ENCODE data around the gene IL20RA.

Gene IL20RA

GRCh38 chr6:136956590-136957544 lies 87.9 kb downstream of the IL20RA start:
- Histone ChIP-seq H3K27me3 (ENCODE audit: insufficient read depth, low read length) (no peaks in the 10 kb centered on the region; the same call in 1 of the 2 replicates), H3K9ac (ENCODE audit: low read depth, low read length) (peak overlapping the region; percentile 55), H3K9me3 (ENCODE audit: insufficient read depth, low read depth, low read length) (no peaks in the 10 kb centered on the region), H3K4me1 (ENCODE audit: insufficient read depth, low read length) (peaks cover 49% of the 10 kb centered on the region), H3K36me3 (ENCODE audit: insufficient read depth, low read length) (no peaks in the 10 kb centered on the region), H3K4me3 (ENCODE audit: low read length) (no peak overlapping the region), H3K27ac (ENCODE audit: low read depth, low read length) (peak overlapping the region; percentile 98)
- 14% methylated on average over 12 of the region's 14 CpGs for WGBS

- Histone ChIP-seq H3K36me3 (ENCODE audit: insufficient read depth, low read length) (no peaks in the 10 kb centered on the region), H3K9me3 (ENCODE audit: insufficient read depth, low read depth, low read length) (no peaks in the 10 kb centered on the region), H3K9ac (ENCODE audit: low read depth, low read length) (no peak overlapping the region), H3K27ac (ENCODE audit: low read depth, low read length) (peak overlapping the region; percentile 98; the same call in 1 of the 2 replicates), H3K4me1 (ENCODE audit: insufficient read depth, low read length) (peaks cover 47% of the 10 kb centered on the region), H3K27me3 (ENCODE audit: insufficient read depth, low read length) (no peaks in the 10 kb centered on the region; the same call in 1 of the 2 replicates), H3K4me3 (ENCODE audit: low read length) (no peak overlapping the region)
- 86% methylated on average over 3 of the region's 3 CpGs for WGBS
These were observed 89.6 kb downstream of the IL20RA start for GRCh38 chr6:136955123-136955522.

GRCh38 chr6:136952714-136953260 lies 92.0 kb downstream of the IL20RA start:
- Histone ChIP-seq H3K27me3 (ENCODE audit: insufficient read depth, low read length) (no peaks in the 10 kb centered on the region), H3K9me3 (ENCODE audit: insufficient read depth, low read depth, low read length) (peaks cover 7% of the 10 kb centered on the region), H3K36me3 (ENCODE audit: insufficient read depth, low read length) (no peaks in the 10 kb centered on the region), H3K4me3 (ENCODE audit: low read length) (no peak overlapping the region), H3K27ac (ENCODE audit: low read depth, low read length) (no peak overlapping the region), H3K9ac (ENCODE audit: low read depth, low read length) (no peak overlapping the region), H3K4me1 (ENCODE audit: insufficient read depth, low read length) (peaks cover 26% of the 10 kb centered on the region)
- WGBS, result 90% methylated on average over 3 of the region's 7 CpGs

GRCh38 chr6:136950436-136951126 lies 94.2 kb downstream of the IL20RA start:
- Histone ChIP-seq H3K9me3 (ENCODE audit: insufficient read depth, low read depth, low read length) (peaks cover 7% of the 10 kb centered on the region), H3K36me3 (ENCODE audit: insufficient read depth, low read length) (no peaks in the 10 kb centered on the region), H3K4me1 (ENCODE audit: insufficient read depth, low read length) (peaks cover 22% of the 10 kb centered on the region), H3K27ac (ENCODE audit: low read depth, low read length) (no peak overlapping the region), H3K9ac (ENCODE audit: low read depth, low read length) (no peak overlapping the region), H3K4me3 (ENCODE audit: low read length) (no peak overlapping the region), H3K27me3 (ENCODE audit: insufficient read depth, low read length) (no peaks in the 10 kb centered on the region)
- WGBS, result 91% methylated on average over 4 of the region's 4 CpGs
